ENCODE results near the gene SMIM5. TPM values are rescaled to one million over a fixed set of nuclear protein-coding genes. Genes with fewer than 3 reads are reported as not detected.

SMIM5 gene
- total and polyA plus RNA-seq, 2 donors (not counting 3 experiments of a cell fraction or from before 2014, with no cell fraction given), result not detected

DNA sequence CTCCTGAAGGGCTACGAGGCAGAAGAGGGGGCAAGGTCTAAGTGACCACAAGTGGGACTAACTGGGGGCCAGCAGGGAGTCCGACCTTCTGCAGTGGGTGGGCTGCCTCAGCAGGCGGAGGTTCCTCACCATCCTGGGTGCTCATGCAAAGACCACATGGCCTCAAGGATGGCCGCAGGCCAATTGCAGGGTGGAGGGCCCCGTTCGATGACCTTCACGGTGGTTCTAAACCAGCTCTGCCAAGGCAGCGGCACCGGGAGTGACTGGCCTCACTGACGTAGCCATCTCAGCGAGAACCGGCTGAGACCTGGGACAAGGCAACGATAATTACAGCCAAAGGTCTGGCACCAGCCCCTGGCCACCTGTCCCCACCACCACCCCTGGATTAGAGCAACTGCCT lies 5.7 kb downstream of the SMIM5 start:
- H3K4me3 ChIP-seq (replicated peaks in 1 of 3; ENCODE audit: insufficient read depth in 1 of 3, low read depth in 1 of 3, low read length in 3 of 3), result no peak overlapping the region
- no peaks in the 10 kb centered on the region for H3K9me3 ChIP-seq (replicated peaks; ENCODE audit: control insufficient read depth, insufficient read depth, low read length)
- POLR2A ChIA-PET, result no interaction called here
- no peak for DNase-seq (ENCODE audit: low read depth, low spot score)
- H3K9me1 ChIP-seq (replicated peaks; ENCODE audit: control insufficient read depth, extremely low read depth, insufficient read depth, low read length), result no peaks in the 10 kb centered on the region
- no peaks in the 10 kb centered on the region for H3K27me3 ChIP-seq (ENCODE audit: control insufficient read depth in 2 of 2, insufficient read depth in 2 of 2, low read length in 2 of 2)
- H2AFZ ChIP-seq (ENCODE audit: low read depth, low read length), result no peak overlapping the region
- no peak overlapping the region for H3K27ac ChIP-seq (ENCODE audit: insufficient read depth, low read depth, low read length)
- dilution Hi-C loops (cut with MboI; ENCODE audit: extremely low pct_ligation_motif_present, low sequenced_read_pairs) (no loop called here), intact Hi-C loops (cut with micrococcal nuclease) (no loop called here)
- H3K9ac ChIP-seq (replicated peaks; ENCODE audit: extremely low read depth, insufficient read depth, low read length), result no peak overlapping the region
- H3K36me3 ChIP-seq (ENCODE audit: control insufficient read depth in 2 of 2, extremely low read depth in 1 of 2, insufficient read depth in 2 of 2, low read length in 2 of 2), result peaks cover 0 to 3% of the 10 kb centered on the region in 2 experiments
- no TSS peak for BruUV-seq (replicated peaks)
- H3K4me2 ChIP-seq (ENCODE audit: insufficient read depth, low read length), result no peak overlapping the region
- H4K20me1 ChIP-seq (replicated peaks; ENCODE audit: control insufficient read depth, extremely low read depth, insufficient read depth, low read length), result no peaks in the 10 kb centered on the region
- TF ChIP-seq EZH2 (IDR thresholded peaks at IDR 0.05; ENCODE audit: borderline replicate concordance, low read depth, low read length, severe bottlenecking) (no peak), JUN (IDR thresholded peaks at IDR 0.05; ENCODE audit: borderline replicate concordance, insufficient read depth, insufficient read length, low read depth) (no peak), POLR2AphosphoS5 (IDR thresholded peaks at IDR 0.05; ENCODE audit: insufficient read depth, low read depth, low read length) (no peak), GATA2 (IDR thresholded peaks at IDR 0.05; ENCODE audit: insufficient read depth, insufficient read length, low read depth, low read length) (no peak), MYC (IDR thresholded peaks at IDR 0.05; ENCODE audit: low read depth, low read length) (no peak), FOS (IDR thresholded peaks at IDR 0.05; ENCODE audit: borderline replicate concordance, insufficient read depth, low read length) (no peak)
- TF ChIP-seq, protein P1, sequence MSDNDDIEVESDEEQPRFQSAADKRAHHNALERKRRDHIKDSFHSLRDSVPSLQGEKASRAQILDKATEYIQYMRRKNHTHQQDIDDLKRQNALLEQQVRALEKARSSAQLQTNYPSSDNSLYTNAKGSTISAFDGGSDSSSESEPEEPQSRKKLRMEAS (IDR thresholded peaks at IDR 0.05; ENCODE audit: insufficient read depth, insufficient read length), result no peak
- TF ChIP-seq, protein P2, sequence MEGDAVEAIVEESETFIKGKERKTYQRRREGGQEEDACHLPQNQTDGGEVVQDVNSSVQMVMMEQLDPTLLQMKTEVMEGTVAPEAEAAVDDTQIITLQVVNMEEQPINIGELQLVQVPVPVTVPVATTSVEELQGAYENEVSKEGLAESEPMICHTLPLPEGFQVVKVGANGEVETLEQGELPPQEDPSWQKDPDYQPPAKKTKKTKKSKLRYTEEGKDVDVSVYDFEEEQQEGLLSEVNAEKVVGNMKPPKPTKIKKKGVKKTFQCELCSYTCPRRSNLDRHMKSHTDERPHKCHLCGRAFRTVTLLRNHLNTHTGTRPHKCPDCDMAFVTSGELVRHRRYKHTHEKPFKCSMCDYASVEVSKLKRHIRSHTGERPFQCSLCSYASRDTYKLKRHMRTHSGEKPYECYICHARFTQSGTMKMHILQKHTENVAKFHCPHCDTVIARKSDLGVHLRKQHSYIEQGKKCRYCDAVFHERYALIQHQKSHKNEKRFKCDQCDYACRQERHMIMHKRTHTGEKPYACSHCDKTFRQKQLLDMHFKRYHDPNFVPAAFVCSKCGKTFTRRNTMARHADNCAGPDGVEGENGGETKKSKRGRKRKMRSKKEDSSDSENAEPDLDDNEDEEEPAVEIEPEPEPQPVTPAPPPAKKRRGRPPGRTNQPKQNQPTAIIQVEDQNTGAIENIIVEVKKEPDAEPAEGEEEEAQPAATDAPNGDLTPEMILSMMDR (IDR thresholded peaks at IDR 0.05; ENCODE audit: extremely low read depth in 1 of 2, insufficient read depth in 1 of 2, low read depth in 1 of 2, low read length in 2 of 2), result no peak
- H3K4me1 ChIP-seq (ENCODE audit: control insufficient read depth, extremely low read depth, insufficient read depth, low read length), result peaks cover 3% of the 10 kb centered on the region
- H3K79me2 ChIP-seq (ENCODE audit: control insufficient read depth, insufficient read depth, low read length), result no peaks in the 10 kb centered on the region
- FAIRE-seq, result no peak
- CTCF ChIA-PET, result interaction anchor here (1.1 to 6.8 kb wide), 3 partner anchors 11 to 109 kb away, joined by 4 to 446 read pairs (median 4); a partner anchor contains a TSS
